ENCODE data around the gene DOCK2.

The DOCK2 gene

DNA sequence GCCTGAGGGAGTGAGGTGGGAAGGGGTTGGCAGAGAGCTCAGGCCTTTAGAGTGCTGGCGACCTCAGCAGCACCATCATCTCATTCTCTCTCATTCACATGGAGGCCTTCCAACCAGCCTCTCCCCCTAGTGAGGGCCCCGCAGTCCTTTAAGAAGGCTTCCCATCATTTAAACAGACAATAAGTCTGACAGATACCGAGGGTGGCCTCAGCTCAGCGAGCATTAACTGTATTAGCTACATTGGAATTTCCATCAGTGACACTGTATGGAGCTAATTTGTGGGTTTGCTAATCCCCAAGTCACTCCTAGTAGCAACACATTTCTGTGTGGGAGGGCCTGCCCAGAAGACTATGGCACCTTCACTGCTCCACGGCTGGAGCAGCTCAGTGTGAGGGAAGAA, 267.4 kb downstream of the DOCK2 start:
- ATAC-seq (ENCODE audit: insufficient read depth, low read depth) (no peak), DNase-seq (no peak)
- H3K79me2 ChIP-seq (ENCODE audit: insufficient read depth, low read length): no peaks in the 10 kb centered on the region
- H3K9me3 ChIP-seq (ENCODE audit: insufficient read depth, low read length, severe bottlenecking): no peaks in the 10 kb centered on the region
- H3K27ac ChIP-seq (ENCODE audit: low read length): no peak overlapping the region
- H3K4me3 ChIP-seq (ENCODE audit: low read depth in 1 of 2, low read length in 2 of 2): no peak overlapping the region
- no peak overlapping the region for H2AFZ ChIP-seq (ENCODE audit: low read depth, low read length)
- no peaks in the 10 kb centered on the region for H3K27me3 ChIP-seq (ENCODE audit: insufficient read depth, low read length, poor library complexity)
- no peak for TF ChIP-seq EZH2 (IDR thresholded peaks at IDR 0.05; ENCODE audit: borderline replicate concordance, low read depth, low read length, severe bottlenecking)
- TF ChIP-seq, protein P1, sequence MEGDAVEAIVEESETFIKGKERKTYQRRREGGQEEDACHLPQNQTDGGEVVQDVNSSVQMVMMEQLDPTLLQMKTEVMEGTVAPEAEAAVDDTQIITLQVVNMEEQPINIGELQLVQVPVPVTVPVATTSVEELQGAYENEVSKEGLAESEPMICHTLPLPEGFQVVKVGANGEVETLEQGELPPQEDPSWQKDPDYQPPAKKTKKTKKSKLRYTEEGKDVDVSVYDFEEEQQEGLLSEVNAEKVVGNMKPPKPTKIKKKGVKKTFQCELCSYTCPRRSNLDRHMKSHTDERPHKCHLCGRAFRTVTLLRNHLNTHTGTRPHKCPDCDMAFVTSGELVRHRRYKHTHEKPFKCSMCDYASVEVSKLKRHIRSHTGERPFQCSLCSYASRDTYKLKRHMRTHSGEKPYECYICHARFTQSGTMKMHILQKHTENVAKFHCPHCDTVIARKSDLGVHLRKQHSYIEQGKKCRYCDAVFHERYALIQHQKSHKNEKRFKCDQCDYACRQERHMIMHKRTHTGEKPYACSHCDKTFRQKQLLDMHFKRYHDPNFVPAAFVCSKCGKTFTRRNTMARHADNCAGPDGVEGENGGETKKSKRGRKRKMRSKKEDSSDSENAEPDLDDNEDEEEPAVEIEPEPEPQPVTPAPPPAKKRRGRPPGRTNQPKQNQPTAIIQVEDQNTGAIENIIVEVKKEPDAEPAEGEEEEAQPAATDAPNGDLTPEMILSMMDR (IDR thresholded peaks at IDR 0.05; ENCODE audit: borderline replicate concordance, extremely low read depth, low read length, poor library complexity, severe bottlenecking): no peak
- H3K4me1 ChIP-seq (ENCODE audit: insufficient read depth, low read length): no peaks in the 10 kb centered on the region
- H3K4me2 ChIP-seq (ENCODE audit: insufficient read depth, low read length): no peak overlapping the region
- H4K20me1 ChIP-seq (ENCODE audit: insufficient read depth, low read length): 0 out of 2 replicates have a peak, but pooled peaks cover 8% of the 10 kb centered on the region
- H3K9ac ChIP-seq (ENCODE audit: low read depth, low read length): no peak overlapping the region
- H3K36me3 ChIP-seq (ENCODE audit: insufficient read depth, low read length): peaks cover 22% of the 10 kb centered on the region

DNA sequence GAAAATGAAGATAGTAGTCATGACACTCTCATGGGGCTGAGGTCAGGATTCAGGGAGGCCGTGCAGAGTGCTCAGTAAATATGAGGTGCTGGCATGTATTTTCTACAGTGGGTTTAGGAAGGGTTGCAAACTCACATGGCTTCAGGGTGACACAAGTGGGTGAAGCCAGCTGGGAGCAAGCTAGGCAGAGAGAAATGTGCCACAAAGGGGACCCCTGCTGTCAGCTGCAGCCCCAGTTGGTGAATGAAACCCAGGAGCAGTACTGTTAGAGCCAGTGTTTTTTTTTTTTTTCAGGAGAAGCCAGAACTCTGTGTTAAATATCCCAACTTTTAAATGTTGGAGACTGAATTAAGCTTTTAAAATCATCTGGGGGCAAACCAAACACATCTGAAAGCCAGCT, 267.9 kb downstream of the DOCK2 start:
- no peak overlapping the region for H3K4me2 ChIP-seq (ENCODE audit: insufficient read depth, low read length)
- H3K4me1 ChIP-seq (ENCODE audit: insufficient read depth, low read length): no peaks in the 10 kb centered on the region
- H3K36me3 ChIP-seq (ENCODE audit: insufficient read depth, low read length): peaks cover 20% of the 10 kb centered on the region
- 0 out of 2 replicates have a peak, but pooled peaks cover 8% of the 10 kb centered on the region for H4K20me1 ChIP-seq (ENCODE audit: insufficient read depth, low read length)
- DNase-seq (no peak), ATAC-seq (ENCODE audit: insufficient read depth, low read depth) (no peak)
- no peak overlapping the region for H3K4me3 ChIP-seq (ENCODE audit: low read depth in 1 of 2, low read length in 2 of 2)
- TF ChIP-seq, protein P1 (IDR thresholded peaks at IDR 0.05; ENCODE audit: borderline replicate concordance, extremely low read depth, low read length, poor library complexity, severe bottlenecking): no peak
- TF ChIP-seq EZH2 (IDR thresholded peaks at IDR 0.05; ENCODE audit: borderline replicate concordance, low read depth, low read length, severe bottlenecking): no peak
- H3K27me3 ChIP-seq (ENCODE audit: insufficient read depth, low read length, poor library complexity): no peaks in the 10 kb centered on the region
- H2AFZ ChIP-seq (ENCODE audit: low read depth, low read length): no peak overlapping the region
- H3K9ac ChIP-seq (ENCODE audit: low read depth, low read length): no peak overlapping the region
- H3K9me3 ChIP-seq (ENCODE audit: insufficient read depth, low read length, severe bottlenecking): no peaks in the 10 kb centered on the region
- H3K79me2 ChIP-seq (ENCODE audit: insufficient read depth, low read length): no peaks in the 10 kb centered on the region
- no peak overlapping the region for H3K27ac ChIP-seq (ENCODE audit: low read length)

DNA sequence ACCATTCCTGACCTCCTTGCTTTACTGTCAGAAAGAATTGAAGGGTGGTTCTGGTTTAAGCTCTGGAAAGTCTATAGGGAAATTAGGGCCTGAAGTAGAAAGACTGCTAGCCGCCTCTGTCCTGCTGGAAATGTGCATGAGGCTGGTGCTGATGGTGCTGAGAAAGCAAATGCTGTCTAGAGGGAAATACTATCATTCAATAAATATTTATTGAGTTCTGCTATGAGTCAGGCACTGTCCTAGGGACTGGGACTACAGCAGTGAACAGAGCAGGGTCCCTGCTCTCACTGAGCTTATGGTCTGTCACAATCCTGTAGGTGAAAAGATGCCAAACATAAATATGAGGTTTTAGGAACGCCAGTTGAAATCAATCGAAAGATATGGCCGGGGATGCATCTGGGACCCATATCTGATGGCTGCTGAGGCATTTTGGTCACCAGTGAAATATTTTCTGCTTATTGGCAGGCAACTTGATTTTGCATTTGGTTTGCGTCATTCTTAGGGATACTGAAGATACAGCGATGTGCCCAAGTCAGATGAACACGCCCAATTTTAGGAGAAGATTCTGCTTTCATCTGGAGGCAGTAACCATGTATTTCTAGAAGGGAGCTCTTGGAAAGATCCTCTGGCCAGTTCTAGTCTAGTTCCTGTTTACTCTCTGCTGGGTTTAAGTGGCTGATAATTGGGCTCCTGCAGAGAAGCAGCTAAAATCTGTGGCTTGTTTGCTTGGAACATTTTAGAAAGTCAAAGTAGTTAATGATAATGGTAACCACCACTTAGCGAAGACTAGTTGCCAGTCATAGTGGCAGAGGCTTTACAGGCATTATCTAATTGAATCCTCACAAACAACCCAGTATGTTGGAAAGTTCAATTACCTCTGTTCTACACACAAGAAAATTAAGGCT, 269.9 kb downstream of the DOCK2 start:
- no peak for TF ChIP-seq EZH2 (IDR thresholded peaks at IDR 0.05; ENCODE audit: borderline replicate concordance, low read depth, low read length, severe bottlenecking)
- TF ChIP-seq, protein P1 (IDR thresholded peaks at IDR 0.05; ENCODE audit: borderline replicate concordance, extremely low read depth, low read length, poor library complexity, severe bottlenecking): no peak
- H3K36me3 ChIP-seq (ENCODE audit: insufficient read depth, low read length): peaks cover 7% of the 10 kb centered on the region
- H2AFZ ChIP-seq (ENCODE audit: low read depth, low read length): no peak overlapping the region
- no peak overlapping the region for H3K27ac ChIP-seq (ENCODE audit: low read length)
- no peak overlapping the region for H3K4me3 ChIP-seq (ENCODE audit: low read depth in 1 of 2, low read length in 2 of 2)
- no peak overlapping the region for H3K4me2 ChIP-seq (ENCODE audit: insufficient read depth, low read length)
- 0 out of 2 replicates have a peak, but pooled peaks cover 8% of the 10 kb centered on the region for H4K20me1 ChIP-seq (ENCODE audit: insufficient read depth, low read length)
- ATAC-seq (ENCODE audit: insufficient read depth, low read depth) (no peak), DNase-seq (no peak)
- no peak overlapping the region for H3K9ac ChIP-seq (ENCODE audit: low read depth, low read length)
- H3K4me1 ChIP-seq (ENCODE audit: insufficient read depth, low read length): no peaks in the 10 kb centered on the region
- no peaks in the 10 kb centered on the region for H3K27me3 ChIP-seq (ENCODE audit: insufficient read depth, low read length, poor library complexity)
- no peaks in the 10 kb centered on the region for H3K9me3 ChIP-seq (ENCODE audit: insufficient read depth, low read length, severe bottlenecking)
- no peaks in the 10 kb centered on the region for H3K79me2 ChIP-seq (ENCODE audit: insufficient read depth, low read length)
